NCI-H2196 treated with DMSO at 0.1 percent for 48 hours (cell line): ENCODE data around the gene ERAP2.
"Not testable (repeated sequence)": the region's sequence is repeated elsewhere in the genome, so short reads cannot be mapped to it uniquely, and the experiment has no call there.

ENCODE experiments used
- DNase-seq: peaks from one replicate; lab custom pipeline; 2025; ENCODE audit not compliant: unreplicated experiment; lab: John Stamatoyannopoulos, UW

ERAP2 gene

DNA sequence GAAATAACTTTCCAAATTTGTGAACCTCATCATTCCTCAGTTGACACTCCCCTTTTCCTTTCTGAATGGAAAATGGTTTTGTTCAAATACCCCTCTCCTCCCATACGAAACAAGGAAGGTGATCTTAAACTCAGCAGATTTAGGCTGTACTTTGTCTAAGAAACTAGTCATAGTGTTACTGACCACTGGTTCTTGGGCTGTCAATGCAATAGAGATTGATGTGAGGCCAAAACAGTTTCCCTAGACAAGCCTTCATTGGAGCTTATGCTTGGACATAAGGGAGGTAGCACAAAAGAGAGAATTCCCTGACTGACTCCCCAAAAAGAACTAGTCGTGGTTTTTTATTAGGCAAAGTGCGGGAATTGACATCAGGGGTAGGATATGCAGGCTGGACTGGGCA, 54.3 kb downstream of the ERAP2 start:
- no peak for DNase-seq

- not testable (repeated sequence) for DNase-seq
Observed at GRCh38 chr5:96931037-96931436, 54.7 kb downstream of the ERAP2 start.

GRCh38 chr5:96931605-96932004, 55.3 kb downstream of the ERAP2 start:
- DNase-seq = no peak

DNA sequence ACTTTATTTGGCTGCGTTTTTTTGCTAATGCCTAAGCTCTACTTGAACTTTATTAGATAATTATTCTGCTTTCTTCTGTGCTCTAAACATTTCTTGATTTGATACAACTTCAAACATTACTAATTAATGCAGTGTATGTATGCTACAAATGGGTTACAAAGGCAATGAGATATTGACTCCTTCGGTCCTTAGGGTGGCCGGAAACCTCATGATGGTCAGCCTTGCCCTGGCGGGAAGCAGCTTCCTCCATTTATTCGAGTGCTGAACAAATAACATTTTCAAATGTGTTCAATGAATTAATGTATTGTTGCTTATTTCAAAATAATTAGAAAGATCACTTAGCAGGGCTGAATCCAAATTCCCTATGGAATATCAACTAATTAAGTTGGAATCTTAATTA, 55.7 kb downstream of the ERAP2 start:
- DNase-seq = no peak

GRCh38 chr5:96933764-96934707, 57.7 kb downstream of the ERAP2 start:
- no peak for DNase-seq

DNA sequence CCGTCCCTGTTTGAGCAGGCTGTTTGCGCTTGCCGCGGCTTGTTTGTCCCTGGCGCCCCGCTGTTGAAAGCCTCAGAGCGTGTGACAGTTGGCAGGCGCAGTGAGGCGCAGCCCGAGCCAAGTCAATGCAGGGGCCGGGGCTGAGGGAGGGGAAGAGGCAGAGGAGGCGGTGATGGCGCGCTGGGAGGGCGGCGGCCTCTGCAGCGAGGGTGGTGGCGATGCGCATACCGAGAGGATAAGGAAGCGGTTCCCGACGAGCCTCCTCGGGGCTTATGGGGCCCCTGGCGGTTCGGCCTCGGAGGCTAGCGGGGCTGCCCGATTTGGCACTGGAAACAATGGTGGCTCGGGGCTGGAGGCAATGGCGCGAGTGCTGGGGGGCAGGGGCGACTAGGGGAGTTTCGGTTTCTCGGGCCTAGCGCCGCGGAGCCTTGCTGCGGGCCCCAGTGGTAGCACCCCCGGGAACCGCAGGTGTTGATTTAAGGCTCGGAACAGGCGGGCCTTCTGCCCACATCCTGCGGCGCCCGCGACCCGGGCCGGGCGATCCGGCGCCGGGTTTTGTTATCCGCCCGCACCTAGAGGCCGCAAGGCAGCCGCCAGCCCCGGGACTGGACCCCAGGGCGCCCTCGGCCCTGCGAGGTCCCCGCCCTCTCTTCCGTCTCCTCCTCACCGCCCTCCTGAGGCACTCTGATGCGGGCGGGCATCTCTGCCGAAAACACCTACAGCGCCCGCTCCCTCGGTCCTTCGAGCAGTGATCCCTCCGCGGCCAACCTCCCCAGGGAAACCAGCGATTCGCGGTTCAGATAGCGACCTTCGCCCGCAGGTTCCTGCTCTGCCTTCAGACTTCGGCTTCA, 58.6 kb downstream of the ERAP2 start:
- peak; percentile 71 for DNase-seq

- DNase-seq = peak; percentile 72
Observed at GRCh38 chr5:96935559-96936430, 59.5 kb downstream of the ERAP2 start, which contains the start of gene LNPEP. TSS of gene LNPEP (plus strand) at chr5:96936080. CDS start at chr5:96936156, 76 bp downstream.

GRCh38 chr5:96936431-96937320, 60.4 kb downstream of the ERAP2 start:
- no peak for DNase-seq

- no peak for DNase-seq
Observed at GRCh38 chr5:96940586-96940985, 64.3 kb downstream of the ERAP2 start.

- no peak for DNase-seq
Observed at GRCh38 chr5:96941140-96941539, 64.8 kb downstream of the ERAP2 start.

DNA sequence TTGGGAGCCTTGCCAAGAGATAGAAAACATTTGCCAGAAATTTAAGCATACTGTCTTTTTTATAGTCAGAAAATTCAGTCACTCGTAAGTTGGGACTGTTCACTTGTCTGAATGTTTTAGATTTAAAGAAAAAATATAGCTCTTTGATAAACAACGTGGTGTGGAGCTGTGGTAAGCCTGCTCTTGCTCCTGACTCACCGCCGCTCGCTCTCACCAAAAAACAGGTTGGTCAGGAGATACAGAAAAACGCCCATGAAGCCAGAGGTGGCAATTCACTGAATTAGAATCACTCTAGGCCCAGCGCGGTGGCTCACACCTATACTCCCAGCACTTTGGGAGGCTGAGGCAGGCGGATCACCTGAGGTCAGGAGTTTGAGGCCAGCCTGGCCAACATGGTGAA, 65.8 kb downstream of the ERAP2 start:
- DNase-seq = no peak

- no peak for DNase-seq
Observed at GRCh38 chr5:96942911-96943310, 66.6 kb downstream of the ERAP2 start.

- no peak for DNase-seq
Observed at GRCh38 chr5:96943799-96944198, 67.5 kb downstream of the ERAP2 start.

DNA sequence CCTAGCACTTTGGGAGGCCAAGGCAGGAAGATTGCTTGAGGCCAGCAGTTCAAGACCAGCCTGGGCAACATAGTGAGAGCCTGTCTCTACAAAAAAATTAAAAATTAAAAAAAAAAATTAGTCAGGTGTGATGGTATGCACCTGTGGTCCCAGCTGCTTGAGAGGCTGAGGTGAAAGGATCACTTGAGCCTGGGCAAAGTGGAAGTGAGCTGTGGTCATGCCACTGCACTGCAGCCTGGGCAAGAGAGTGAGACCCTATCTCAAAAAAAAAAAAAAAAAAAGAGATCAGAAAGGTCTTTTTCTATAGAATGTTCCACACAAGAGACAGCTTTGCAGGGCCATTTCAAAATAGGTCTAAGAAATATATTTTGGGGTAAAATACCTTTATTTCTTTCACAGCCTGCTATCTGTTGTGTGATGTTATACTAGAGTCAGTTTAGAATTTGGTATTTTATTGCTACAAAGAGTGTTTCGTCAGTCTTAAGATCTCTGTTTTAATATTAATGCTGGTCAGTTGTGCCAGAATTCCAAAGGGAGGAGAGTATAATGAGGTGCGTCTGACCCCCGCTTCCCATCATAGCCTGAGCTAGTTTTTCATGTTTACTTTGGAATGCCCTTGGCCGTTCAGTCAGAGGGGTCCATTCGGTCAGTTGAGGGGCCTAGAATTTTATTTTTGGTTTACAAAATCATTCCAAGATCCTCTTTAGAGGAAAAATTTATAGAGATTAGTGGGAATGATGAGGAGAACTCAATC, 69.0 kb downstream of the ERAP2 start:
- no peak for DNase-seq

GRCh38 chr5:96946381-96946780, 70.1 kb downstream of the ERAP2 start:
- DNase-seq = no peak

- DNase-seq = no peak
Observed at GRCh38 chr5:96952118-96952750, 75.9 kb downstream of the ERAP2 start.

DNA sequence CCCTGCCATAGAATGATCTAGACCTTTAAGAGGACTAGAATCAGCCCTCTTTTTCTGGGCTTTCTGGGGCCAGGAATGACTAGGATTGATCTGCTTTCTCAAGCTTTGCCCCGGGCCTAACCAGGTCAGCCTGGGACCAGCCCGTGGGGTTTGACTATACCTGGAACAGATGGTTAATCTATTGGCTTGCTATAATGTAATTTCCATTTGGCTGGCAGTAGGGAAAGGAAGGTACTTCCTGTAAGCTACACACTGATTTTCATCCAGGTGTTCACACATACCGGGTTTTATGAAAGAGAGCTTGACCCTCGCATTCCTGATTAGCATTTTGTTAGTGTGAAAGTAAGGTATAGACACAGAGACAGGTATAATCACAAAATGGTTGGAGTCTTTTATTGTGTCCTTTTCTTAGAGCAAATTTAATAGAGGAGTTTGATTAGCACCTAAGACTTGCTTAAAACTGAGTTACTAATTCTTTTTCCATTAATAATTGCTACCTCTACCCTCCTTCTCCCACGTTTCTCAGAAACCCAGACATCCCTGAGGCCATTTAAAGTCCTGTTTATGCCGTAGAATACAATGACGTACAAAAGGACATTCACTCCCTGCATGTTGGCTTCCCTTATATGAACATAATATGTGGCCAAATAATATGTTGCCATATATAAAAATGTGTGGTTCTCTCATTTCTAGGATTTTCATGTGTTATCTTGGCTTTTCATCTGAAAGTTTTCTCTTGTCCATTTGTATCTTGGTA, 76.9 kb downstream of the ERAP2 start:
- no peak for DNase-seq
